HCT116 (cell line): ENCODE measurements around the gene C11orf91.

Experiments used
- CEBPB ChIP-seq: IDR thresholded peaks from 2 replicates; pipeline ENCODE4 v1.6.1; 2012; ENCODE audit warnings: low read depth
- CTCF ChIP-seq, 3 experiments: fragments of 200-600 bp in 1 of 3; sonication (generic) in 1 of 3; IDR thresholded peaks in 2 of 3; conservative IDR thresholded peaks in 1 of 3; 2 replicates each; pipeline ENCODE4 v1.5.1; 2012 to 2017; ENCODE audit warnings: low read depth in 2 of 3, low read length in 2 of 3, antibody characterized with exemption in 1 of 3, borderline replicate concordance in 1 of 3, control low read depth in 1 of 3, mild to moderate bottlenecking in 1 of 3, mixed read lengths in 1 of 3, mixed run types in 1 of 3, moderate library complexity in 1 of 3; ENCODE audit not compliant: insufficient read depth in 1 of 3
- EGR1 ChIP-seq: IDR thresholded peaks from 2 replicates; pipeline ENCODE4 v1.6.1; 2012; ENCODE audit warnings: low read depth
- EZH2 ChIP-seq: fragments of 200-600 bp; sonication (generic); IDR thresholded peaks from 2 replicates; pipeline ENCODE4 v1.6.1; 2017; ENCODE audit warnings: antibody characterized with exemption, mixed run types
- EZH2phosphoT487 ChIP-seq: fragments of 200-600 bp; IDR thresholded peaks from 2 replicates; pipeline ENCODE4 v1.6.1; 2018; ENCODE audit warnings: antibody characterized with exemption, borderline replicate concordance
- MAX ChIP-seq: IDR thresholded peaks from 2 replicates; pipeline ENCODE4 v1.6.1; 2012
- POLR2A ChIP-seq: IDR thresholded peaks from 2 replicates; pipeline ENCODE4 v1.7.0; 2011; ENCODE audit warnings: borderline replicate concordance; ENCODE audit not compliant: insufficient read depth, insufficient read length; ENCODE audit errors: extremely low read depth
- POLR2AphosphoS5 ChIP-seq: IDR thresholded peaks from 2 replicates; pipeline ENCODE4 v1.6.1; 2011; ENCODE audit warnings: mild to moderate bottlenecking, low read depth, low read length, moderate library complexity
- RAD21 ChIP-seq: IDR thresholded peaks from 2 replicates; pipeline ENCODE4 v1.6.1; 2012; ENCODE audit warnings: low read depth, mild to moderate bottlenecking
- SP1 ChIP-seq: IDR thresholded peaks from 2 replicates; pipeline ENCODE4 v1.6.1; 2012; ENCODE audit warnings: low read depth
- YY1 ChIP-seq: IDR thresholded peaks from 2 replicates; pipeline ENCODE4 v1.6.1; 2011; ENCODE audit warnings: low read length, low read depth, moderate library complexity, mild to moderate bottlenecking; ENCODE audit not compliant: insufficient replicate concordance; ENCODE audit errors: extremely low read depth
- ZBTB33 ChIP-seq: IDR thresholded peaks from 2 replicates; pipeline ENCODE4 v1.6.1; 2011; ENCODE audit warnings: mild to moderate bottlenecking, low read length, moderate library complexity; ENCODE audit not compliant: insufficient replicate concordance; ENCODE audit errors: extremely low read depth
- ZFX ChIP-seq: fragments of 450-650 bp; IDR thresholded peaks from 2 replicates; pipeline ENCODE4 v1.6.1; 2017

GRCh38 chr11:33718440-33718839, 17.8 kb upstream of the C11orf91 start:
- no peak for TF ChIP-seq RAD21
- no peak for TF ChIP-seq MAX
- TF ChIP-seq EZH2: no peak
- TF ChIP-seq CTCF (IDR thresholded peaks at IDR 0.05 in 2 of 3, conservative IDR thresholded peaks at IDR 0.05 in 1 of 3; ENCODE audit: borderline replicate concordance in 1 of 3, insufficient read depth in 1 of 3, low read depth in 2 of 3, low read length in 2 of 3): no peak
- TF ChIP-seq EGR1: no peak
- no peak for TF ChIP-seq SP1
- TF ChIP-seq CEBPB: no peak
- no peak for TF ChIP-seq YY1
- TF ChIP-seq ZBTB33: no peak
- TF ChIP-seq EZH2phosphoT487: no peak
- TF ChIP-seq ZFX: no peak
- no peak for TF ChIP-seq POLR2A
- no peak for TF ChIP-seq POLR2AphosphoS5
